ENCODE data around the gene MCF2L. TPM values are rescaled to one million over a fixed set of nuclear protein-coding genes. Genes with fewer than 3 reads are reported as not detected.

MCF2L gene
- total and polyA plus RNA-seq, 4 donors, result 21.0 to 78.7 (median 35.9) TPM

GRCh38 chr13:113002206-113002912 is 33.3 kb downstream of the MCF2L start:
- no peaks in the 10 kb centered on the region for H3K9me3 ChIP-seq (ENCODE audit: control insufficient read depth in 4 of 4, insufficient read depth in 3 of 4, low read length in 3 of 4)
- peaks cover 0 to 7% (median 0%) of the 10 kb centered on the region in 4 donors for H3K36me3 ChIP-seq (ENCODE audit: control insufficient read depth in 4 of 4, insufficient read depth in 4 of 4, low read length in 4 of 4)
- peaks cover 0 to 13% (median 8%) of the 10 kb centered on the region in 5 donors for H3K4me1 ChIP-seq (ENCODE audit: control insufficient read depth in 5 of 5, insufficient read depth in 5 of 5, low read length in 5 of 5)
- H3K27me3 ChIP-seq (ENCODE audit: control insufficient read depth in 3 of 3, insufficient read depth in 3 of 3, low read length in 2 of 3), result no peaks in the 10 kb centered on the region
- TF ChIP-seq CTCF (IDR thresholded peaks at IDR 0.05; ENCODE audit: control extremely low read depth, extremely low read depth), result no peak
- peak; percentile 19 for ATAC-seq (ENCODE audit: insufficient read depth, low FRiP score)
- H3K4me3 ChIP-seq, result no peak overlapping the region
- WGBS, 2 donors, result 53 to 79% methylated on average over 16 of the region's 16 CpGs
- peak in 2 of 3 donors; percentile 44 to 53 for DNase-seq
- H3K27ac ChIP-seq (ENCODE audit: low read depth in 1 of 2, low read length in 1 of 2), result no peak overlapping the region
- H3K9ac ChIP-seq (ENCODE audit: insufficient read depth in 1 of 2, low read length in 2 of 2), result peak overlapping the region in 1 of 2 donors; percentile 40

- ATAC-seq (ENCODE audit: insufficient read depth, low FRiP score) (no peak), DNase-seq (no peak)
- H3K36me3 ChIP-seq (ENCODE audit: control insufficient read depth in 4 of 4, insufficient read depth in 4 of 4, low read length in 4 of 4), result peaks cover 0 to 7% (median 0%) of the 10 kb centered on the region in 4 donors
- no peaks in the 10 kb centered on the region for H3K9me3 ChIP-seq (ENCODE audit: control insufficient read depth in 4 of 4, insufficient read depth in 3 of 4, low read length in 3 of 4)
- no peak overlapping the region for H3K4me3 ChIP-seq
- no peaks in the 10 kb centered on the region for H3K27me3 ChIP-seq (ENCODE audit: control insufficient read depth in 3 of 3, insufficient read depth in 3 of 3, low read length in 2 of 3)
- H3K27ac ChIP-seq (ENCODE audit: low read depth in 1 of 2, low read length in 1 of 2), result no peak overlapping the region
- TF ChIP-seq CTCF (IDR thresholded peaks at IDR 0.05; ENCODE audit: control extremely low read depth, extremely low read depth), result no peak
- 87 to 92% methylated on average over 4 of the region's 4 CpGs for WGBS, 2 donors
- H3K4me1 ChIP-seq (ENCODE audit: control insufficient read depth in 5 of 5, insufficient read depth in 5 of 5, low read length in 5 of 5), result peaks cover 0 to 13% (median 9%) of the 10 kb centered on the region in 5 donors
- H3K9ac ChIP-seq (ENCODE audit: insufficient read depth in 1 of 2, low read length in 2 of 2), result no peak overlapping the region
Observed at GRCh38 chr13:113002913-113003290, 33.9 kb downstream of the MCF2L start.

- ATAC-seq (ENCODE audit: insufficient read depth, low FRiP score) (no peak), DNase-seq (no peak)
- Histone ChIP-seq H3K36me3 (ENCODE audit: control insufficient read depth in 4 of 4, insufficient read depth in 4 of 4, low read length in 4 of 4) (peaks cover 0 to 7% (median 0%) of the 10 kb centered on the region in 4 donors), H3K9ac (ENCODE audit: insufficient read depth in 1 of 2, low read length in 2 of 2) (no peak overlapping the region), H3K4me3 (no peak overlapping the region), H3K4me1 (ENCODE audit: control insufficient read depth in 5 of 5, insufficient read depth in 5 of 5, low read length in 5 of 5) (peaks cover 0 to 13% (median 9%) of the 10 kb centered on the region in 5 donors), H3K9me3 (ENCODE audit: control insufficient read depth in 4 of 4, insufficient read depth in 3 of 4, low read length in 3 of 4) (no peaks in the 10 kb centered on the region), H3K27me3 (ENCODE audit: control insufficient read depth in 3 of 3, insufficient read depth in 3 of 3, low read length in 2 of 3) (no peaks in the 10 kb centered on the region), H3K27ac (ENCODE audit: low read depth in 1 of 2, low read length in 1 of 2) (no peak overlapping the region)
- TF ChIP-seq CTCF (IDR thresholded peaks at IDR 0.05; ENCODE audit: control extremely low read depth, extremely low read depth), result no peak
- WGBS, 2 donors, result 88 to 90% methylated on average over 14 of the region's 14 CpGs
Observed at GRCh38 chr13:113004126-113004525, 35.1 kb downstream of the MCF2L start.

All from lung (tissue), 12 donors.